ENCODE results near the gene QRFPR. TPM values are rescaled to one million over a fixed set of nuclear protein-coding genes. Genes with fewer than 3 reads are reported as not detected.
"Not testable (repeated sequence)": the region's sequence is repeated elsewhere in the genome, so short reads cannot be mapped to it uniquely, and the experiment has no call there.

The QRFPR gene
- not detected for total RNA-seq (ENCODE audit: unreplicated experiment)
- long read RNA-seq = 0 reads

DNA sequence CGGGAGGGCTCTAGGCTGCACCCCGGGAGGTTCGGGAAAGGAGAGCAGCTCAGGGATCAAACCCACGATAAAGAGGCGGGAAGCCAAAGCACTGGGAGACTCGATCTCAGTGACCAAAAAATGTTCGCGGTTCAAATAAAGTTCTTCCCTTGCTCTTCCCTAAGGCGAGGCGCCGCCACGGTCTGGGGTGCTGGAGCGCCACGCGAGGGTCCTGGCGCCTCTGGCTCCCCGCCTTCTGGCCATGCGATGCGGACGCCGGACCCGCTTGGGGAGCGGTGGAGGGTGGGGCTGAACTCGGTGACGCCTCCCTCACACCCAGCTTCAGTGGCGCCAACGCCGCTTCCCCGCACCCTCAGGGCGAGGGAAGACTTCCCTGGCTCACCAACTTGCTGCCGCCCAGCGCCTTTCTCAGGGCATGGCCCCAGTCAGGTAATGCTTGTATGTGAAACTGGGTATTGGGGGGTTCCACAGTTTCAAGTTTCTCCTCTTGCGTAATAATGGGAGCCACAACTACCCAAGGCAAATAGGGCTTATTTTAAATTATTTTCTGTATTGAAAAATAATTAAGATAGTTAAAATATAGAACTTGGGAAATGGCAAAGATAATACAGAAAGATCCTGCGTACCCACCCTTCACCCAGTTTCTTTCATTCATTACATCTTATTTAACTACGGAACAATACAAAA, at the start of gene QRFPR:
QRFPR (minus strand) TSS at position 243 of the 687 bp plus-strand sequence. CDS start 371 bp downstream, outside the sequence.
- peak; percentile 27 for DNase-seq
- peaks cover 7% of the 10 kb centered on the region for H3K27me3 Mint-ChIP-seq (ENCODE audit: unreplicated experiment)

DNA sequence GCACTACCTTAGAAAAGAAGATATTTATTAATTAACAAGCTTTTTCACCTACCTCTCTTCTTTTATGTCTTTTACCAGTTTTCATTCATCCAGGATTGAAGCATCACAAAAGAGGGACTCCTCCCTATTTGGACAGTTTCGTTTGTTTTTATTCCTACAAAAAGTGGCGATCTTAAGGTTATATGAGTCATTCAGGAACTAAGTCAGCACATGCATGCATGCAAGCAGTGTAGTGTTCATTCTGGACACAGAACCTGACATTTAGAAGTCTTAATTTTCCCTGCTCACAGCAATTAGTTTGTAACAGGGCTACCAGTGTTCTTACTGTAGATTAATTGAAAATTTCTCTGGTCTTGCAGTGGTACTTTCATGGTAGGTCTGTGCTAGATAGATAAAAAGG, 47.9 kb upstream of the QRFPR start:
- TF ChIP-seq, protein P1, sequence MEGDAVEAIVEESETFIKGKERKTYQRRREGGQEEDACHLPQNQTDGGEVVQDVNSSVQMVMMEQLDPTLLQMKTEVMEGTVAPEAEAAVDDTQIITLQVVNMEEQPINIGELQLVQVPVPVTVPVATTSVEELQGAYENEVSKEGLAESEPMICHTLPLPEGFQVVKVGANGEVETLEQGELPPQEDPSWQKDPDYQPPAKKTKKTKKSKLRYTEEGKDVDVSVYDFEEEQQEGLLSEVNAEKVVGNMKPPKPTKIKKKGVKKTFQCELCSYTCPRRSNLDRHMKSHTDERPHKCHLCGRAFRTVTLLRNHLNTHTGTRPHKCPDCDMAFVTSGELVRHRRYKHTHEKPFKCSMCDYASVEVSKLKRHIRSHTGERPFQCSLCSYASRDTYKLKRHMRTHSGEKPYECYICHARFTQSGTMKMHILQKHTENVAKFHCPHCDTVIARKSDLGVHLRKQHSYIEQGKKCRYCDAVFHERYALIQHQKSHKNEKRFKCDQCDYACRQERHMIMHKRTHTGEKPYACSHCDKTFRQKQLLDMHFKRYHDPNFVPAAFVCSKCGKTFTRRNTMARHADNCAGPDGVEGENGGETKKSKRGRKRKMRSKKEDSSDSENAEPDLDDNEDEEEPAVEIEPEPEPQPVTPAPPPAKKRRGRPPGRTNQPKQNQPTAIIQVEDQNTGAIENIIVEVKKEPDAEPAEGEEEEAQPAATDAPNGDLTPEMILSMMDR (IDR thresholded peaks at IDR 0.05; ENCODE audit: partially characterized antibody, unreplicated experiment) = no peak
- Mint-ChIP-seq H3K27ac (ENCODE audit: unreplicated experiment) (no peak overlapping the region), H3K4me1 (ENCODE audit: low read depth, unreplicated experiment) (no peaks in the 10 kb centered on the region), H3K4me3 (ENCODE audit: unreplicated experiment) (no peak overlapping the region), H3K27me3 (ENCODE audit: unreplicated experiment) (no peaks in the 10 kb centered on the region), H3K9me3 (ENCODE audit: unreplicated experiment) (peaks cover 6% of the 10 kb centered on the region), H3K36me3 (ENCODE audit: unreplicated experiment) (peaks cover 6% of the 10 kb centered on the region)
- DNase-seq = no peak

More for the DNA sequence above, at the start of gene QRFPR:
- Mint-ChIP-seq H3K4me1 (ENCODE audit: low read depth, unreplicated experiment) (peaks cover 3% of the 10 kb centered on the region), H3K9me3 (ENCODE audit: unreplicated experiment) (peaks cover 3% of the 10 kb centered on the region), H3K36me3 (ENCODE audit: unreplicated experiment) (peaks cover 5% of the 10 kb centered on the region), H3K4me3 (ENCODE audit: unreplicated experiment) (peak within 1 kb of the TSS; percentile 91), H3K27ac (ENCODE audit: unreplicated experiment) (no peak within 1 kb of the TSS)
- TF ChIP-seq, protein P1 (IDR thresholded peaks at IDR 0.05; ENCODE audit: partially characterized antibody, unreplicated experiment) = no peak

DNA sequence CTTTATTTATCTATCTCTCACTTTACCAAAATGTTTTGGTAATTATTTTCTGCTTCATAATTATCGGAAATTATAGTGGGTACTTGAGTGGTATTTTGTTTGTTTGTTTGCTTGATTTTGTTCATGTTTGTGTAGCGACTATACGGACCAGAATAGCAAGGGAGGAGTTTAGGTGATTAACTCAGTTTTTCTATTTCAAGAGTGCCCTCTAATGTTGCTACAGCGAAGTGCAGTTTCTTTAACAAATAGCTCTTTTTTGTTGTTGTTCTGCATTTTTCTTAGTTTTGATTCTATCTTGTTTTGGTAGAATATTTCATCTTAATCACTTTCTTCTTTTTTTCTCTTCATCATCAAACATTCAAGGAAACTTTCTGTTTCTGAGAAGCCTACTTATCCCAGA, 40.8 kb upstream of the QRFPR start:
- Mint-ChIP-seq H3K4me1 (ENCODE audit: low read depth, unreplicated experiment) (no peaks in the 10 kb centered on the region), H3K27me3 (ENCODE audit: unreplicated experiment) (no peaks in the 10 kb centered on the region), H3K4me3 (ENCODE audit: unreplicated experiment) (no peak overlapping the region), H3K9me3 (ENCODE audit: unreplicated experiment) (no peaks in the 10 kb centered on the region), H3K27ac (ENCODE audit: unreplicated experiment) (no peak overlapping the region), H3K36me3 (ENCODE audit: unreplicated experiment) (no peaks in the 10 kb centered on the region)
- DNase-seq = no peak
- TF ChIP-seq, protein P1 (IDR thresholded peaks at IDR 0.05; ENCODE audit: partially characterized antibody, unreplicated experiment) = peak; percentile 45

DNA sequence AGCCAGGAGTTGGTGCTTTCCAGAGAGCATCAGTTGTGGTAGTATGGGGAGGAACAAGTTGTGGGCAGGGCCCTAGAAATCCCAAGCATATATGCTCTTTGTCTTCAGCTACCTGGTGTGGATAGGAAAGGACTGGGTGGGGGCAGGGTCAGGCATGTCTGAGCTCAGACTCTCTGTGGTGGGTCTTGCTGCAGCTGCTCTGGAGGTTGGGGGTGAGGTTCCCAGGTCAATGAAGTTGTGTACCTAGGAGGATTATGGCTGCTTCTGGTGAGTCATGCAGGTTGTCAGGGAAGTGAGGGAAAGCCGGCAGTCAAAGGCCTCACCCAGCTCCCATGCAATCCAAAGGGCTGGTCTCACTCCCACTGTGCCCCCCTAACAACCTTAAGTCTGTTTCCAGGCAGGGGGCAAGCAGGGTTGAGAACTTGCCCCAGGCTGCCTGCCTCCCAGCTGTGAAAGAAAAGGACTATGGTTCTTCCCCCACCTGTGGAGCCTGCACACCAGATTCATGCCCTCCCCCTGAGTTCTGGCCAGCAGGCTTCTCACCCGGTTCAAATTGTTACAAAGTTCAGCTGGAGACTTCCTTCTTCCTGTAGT, 30.4 kb upstream of the QRFPR start:
- DNase-seq = no peak
- no peaks in the 10 kb centered on the region for H3K36me3 Mint-ChIP-seq (ENCODE audit: unreplicated experiment)
- no peak overlapping the region for H3K27ac Mint-ChIP-seq (ENCODE audit: unreplicated experiment)

DNA sequence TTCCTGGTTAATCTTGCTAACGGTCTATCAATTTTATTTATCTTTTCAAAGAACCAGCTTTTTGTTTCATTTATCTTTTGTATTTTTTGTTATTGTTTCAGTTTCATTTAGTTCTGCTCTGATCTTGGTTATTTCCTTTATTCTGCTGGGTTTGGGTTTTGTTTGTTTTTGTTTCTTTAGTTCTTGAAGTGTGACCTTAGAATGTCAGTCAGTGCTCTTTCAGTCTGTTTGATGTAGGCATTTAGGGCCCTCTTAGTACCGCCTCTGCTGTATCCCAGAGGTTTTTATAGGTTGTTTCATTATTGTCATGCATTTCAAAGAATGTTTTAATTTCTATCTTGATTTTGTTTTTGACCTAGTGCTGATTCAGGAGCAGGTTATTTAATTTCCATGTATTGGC, 27.7 kb upstream of the QRFPR start:
- H3K4me1 Mint-ChIP-seq (ENCODE audit: low read depth, unreplicated experiment); H3K36me3 Mint-ChIP-seq (ENCODE audit: unreplicated experiment); H3K27me3 Mint-ChIP-seq (ENCODE audit: unreplicated experiment): not testable (repeated sequence)

More for the DNA sequence above, 30.4 kb upstream of the QRFPR start:
- TF ChIP-seq, protein P1 (IDR thresholded peaks at IDR 0.05; ENCODE audit: partially characterized antibody, unreplicated experiment) = no peak
- H3K4me1 Mint-ChIP-seq (ENCODE audit: low read depth, unreplicated experiment) = no peaks in the 10 kb centered on the region
- no peaks in the 10 kb centered on the region for H3K9me3 Mint-ChIP-seq (ENCODE audit: unreplicated experiment)
- no peaks in the 10 kb centered on the region for H3K27me3 Mint-ChIP-seq (ENCODE audit: unreplicated experiment)
- H3K4me3 Mint-ChIP-seq (ENCODE audit: unreplicated experiment) = no peak overlapping the region

More for the DNA sequence above, 27.7 kb upstream of the QRFPR start:
- H3K27ac Mint-ChIP-seq (ENCODE audit: unreplicated experiment); H3K9me3 Mint-ChIP-seq (ENCODE audit: unreplicated experiment); DNase-seq; H3K4me3 Mint-ChIP-seq (ENCODE audit: unreplicated experiment): not testable (repeated sequence)
